HG03571 (cell line): Measurements from ENCODE around the gene MTMR4.
"Not testable (repeated sequence)": the region's sequence is repeated elsewhere in the genome, so short reads cannot be mapped to it uniquely, and the experiment has no call there.

ENCODE experiments used
- ATAC-seq: cut with Tn5 transposase; IDR thresholded peaks from one replicate; pipeline ENCODE4 v1.9.1; 2021; ENCODE audit not compliant: unreplicated experiment

Gene MTMR4

DNA sequence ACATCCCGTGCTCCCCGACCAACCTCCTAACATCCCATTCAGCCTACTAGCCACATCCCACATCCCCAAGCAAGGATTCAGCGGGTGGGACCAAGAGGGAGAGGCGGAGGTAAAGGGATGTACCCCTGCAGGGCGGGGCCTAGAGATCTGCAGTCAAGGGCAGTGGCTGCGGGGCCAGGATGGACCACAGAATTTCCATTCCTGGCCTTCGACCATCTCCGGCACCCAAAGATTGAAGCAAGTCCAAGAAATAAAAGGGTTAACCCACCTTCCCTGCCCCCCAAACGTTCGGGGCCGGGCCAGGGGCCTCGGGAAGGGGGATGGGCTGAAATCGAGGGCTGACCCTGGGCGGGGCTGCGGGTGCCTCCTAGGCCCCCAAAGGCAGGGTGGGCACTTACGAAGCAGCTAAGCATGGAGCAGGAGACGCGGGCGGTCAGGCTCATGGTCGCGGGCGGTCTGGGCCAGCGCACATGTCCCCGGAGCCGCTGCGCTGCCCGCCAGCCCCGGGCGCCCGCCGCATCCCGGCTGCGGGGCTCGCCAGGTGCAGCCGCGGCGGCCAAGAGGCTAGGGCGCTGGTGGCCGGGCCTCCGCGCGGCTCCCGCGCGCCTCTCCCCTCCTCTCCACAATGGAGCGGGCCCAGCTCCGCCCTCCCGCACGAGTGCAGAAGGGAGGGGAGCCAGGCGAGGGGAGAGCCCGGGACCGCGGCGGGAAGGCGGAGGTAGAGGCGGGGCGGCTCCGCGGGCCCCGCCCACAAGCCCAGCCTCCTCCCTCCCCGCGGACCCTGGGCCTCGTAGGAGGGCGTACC is at the start of gene MTMR4:
Gene MTMR4, minus strand, starts transcription at position 674 of the 805 bp plus-strand sequence. Its CDS starts 231 bp downstream, at position 443.
- ATAC-seq, result no peak

DNA sequence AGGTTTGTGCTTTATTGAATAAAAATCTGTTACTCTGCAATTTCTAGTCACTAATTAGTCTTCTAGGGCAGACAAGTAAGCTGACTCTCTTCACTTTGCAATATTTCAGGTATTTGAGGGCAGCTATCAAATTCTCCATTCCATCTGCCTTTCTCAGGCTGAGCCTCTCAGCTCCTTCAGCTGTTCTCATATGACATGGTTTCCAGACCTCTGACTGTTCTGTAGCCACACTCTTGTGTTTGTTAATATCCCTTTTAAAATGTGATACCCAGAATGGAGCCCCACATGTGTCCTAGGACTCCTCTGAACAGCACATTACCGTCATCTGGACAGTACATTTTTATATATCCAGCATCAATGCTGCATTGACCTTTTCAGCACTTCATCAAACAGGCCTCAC is 46.1 kb upstream of the MTMR4 start:
- no peak for ATAC-seq

DNA sequence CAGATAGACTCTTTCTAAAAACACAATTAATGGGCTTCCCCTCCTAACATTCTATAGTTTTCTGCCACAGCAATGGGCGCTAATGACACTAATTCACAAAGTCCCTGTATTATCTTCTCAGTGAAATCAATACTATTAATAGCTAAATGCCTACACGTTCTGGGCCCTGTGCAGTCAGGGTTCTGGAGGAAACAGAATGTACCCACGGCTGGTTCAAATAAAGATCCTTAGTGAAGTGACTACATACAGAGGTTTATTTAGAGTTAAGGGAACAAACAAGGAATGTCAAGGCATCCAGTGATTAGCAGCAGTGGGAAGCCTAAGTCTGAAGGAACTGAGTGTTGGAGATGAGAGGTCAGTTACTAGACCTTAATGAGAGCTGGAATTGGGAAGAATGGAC is 43.5 kb upstream of the MTMR4 start:
- ATAC-seq, result no peak

DNA sequence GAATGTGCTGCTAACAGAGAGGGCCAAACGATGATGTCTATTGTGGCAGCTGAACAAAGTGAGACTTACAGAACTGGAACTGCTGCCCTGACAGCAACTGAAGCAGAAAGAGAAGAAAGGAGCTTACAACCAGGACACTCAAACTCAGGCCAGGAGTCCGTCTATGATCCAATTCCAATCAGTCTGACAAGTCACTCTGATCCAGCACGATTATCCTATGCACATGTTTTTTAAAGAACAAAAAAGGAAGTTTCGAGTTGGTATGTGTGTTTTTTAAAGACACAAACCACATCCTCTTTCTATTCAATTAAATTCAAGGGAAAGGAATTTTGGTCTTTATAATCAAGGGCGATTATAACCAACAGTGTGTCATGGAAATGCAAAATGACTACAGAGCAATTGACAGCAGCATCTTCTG is 42.4 kb upstream of the MTMR4 start:
- no peak for ATAC-seq

DNA sequence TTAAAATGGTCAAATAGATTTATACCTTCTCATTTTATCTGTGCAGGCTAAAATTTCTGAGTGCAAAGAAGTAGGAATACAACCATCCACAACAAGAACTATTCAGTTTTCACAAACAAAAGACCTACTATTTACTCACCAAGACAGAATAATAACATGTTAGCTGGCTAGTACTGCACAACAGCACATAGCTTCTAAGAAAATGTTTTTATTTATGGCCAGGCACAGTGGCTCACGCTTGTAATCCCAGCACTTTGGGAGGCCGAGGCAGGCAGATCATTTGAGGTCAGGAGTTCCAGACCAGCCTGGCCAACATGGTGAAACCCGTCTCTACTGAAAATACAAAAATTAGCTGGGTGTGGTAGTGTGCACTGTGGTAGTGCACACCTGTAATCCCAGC is 40.7 kb upstream of the MTMR4 start:
- ATAC-seq, result not testable (repeated sequence)

DNA sequence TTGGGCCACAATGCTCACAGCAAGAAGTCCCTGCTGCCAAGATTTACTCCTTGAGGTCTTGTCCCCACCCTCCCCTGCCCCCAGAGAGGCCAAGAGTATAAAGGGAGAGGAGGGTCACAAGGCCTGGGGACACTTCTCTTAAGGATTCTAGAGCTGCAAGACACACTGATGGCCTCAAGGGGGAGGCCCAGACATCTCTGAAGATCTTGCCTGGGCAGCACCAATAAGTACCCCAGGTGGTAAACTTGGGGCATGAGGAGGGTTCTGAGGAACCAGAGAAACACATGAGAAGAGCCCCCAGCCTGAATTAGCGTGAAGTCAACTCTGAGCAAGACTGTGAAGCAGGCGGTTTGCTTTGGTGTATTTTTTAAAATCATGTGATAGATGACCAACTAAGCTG is 26.8 kb upstream of the MTMR4 start:
- ATAC-seq, result no peak

DNA sequence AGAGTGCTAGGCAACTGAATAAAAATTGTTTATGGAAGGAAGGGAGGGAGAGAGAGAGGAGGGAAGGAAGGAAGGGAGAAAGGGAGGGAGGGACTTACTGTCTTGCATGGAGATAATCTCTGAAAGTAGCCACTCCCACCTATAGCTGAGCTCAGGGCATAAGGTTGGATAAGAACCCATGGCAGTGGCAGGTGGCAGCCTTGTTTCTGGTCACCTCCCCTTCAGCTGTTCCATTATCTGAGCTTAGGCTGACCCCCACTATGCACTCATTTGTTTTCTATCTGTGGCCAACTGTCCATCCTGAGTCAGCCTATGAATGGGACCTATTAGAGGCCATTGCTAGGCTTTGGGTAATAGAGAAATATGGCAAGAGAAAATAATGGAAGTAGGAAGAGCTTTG is 25.3 kb upstream of the MTMR4 start:
- ATAC-seq, result no peak

DNA sequence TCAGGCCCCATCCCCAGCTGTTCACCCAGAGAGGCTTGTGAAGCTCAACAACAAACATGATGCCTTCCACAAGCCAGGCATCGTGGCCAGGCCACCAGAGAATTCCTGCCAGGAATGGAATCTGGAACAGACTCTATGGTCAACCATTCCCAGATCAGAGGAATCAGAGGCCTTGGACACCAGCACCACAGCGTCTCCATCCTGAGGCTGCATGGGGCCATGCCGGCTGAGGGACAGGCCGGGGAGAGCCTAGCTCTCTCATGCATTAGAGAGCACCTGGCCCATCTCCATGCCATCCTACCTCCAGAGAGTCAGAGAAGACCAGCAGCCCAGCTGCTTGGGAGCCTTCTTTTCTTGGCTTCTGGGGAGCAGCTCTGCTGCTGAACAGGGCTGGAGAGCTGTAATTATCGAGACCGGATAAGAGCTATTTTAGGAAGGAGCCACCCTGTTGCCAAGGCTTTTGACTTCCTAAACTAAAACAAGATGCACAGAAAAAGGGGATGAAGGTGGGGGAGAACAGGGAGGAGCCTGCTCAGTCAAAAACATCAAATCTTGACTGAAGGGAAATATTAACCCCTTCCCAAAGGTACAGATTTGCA is 24.5 kb upstream of the MTMR4 start:
- no peak for ATAC-seq

DNA sequence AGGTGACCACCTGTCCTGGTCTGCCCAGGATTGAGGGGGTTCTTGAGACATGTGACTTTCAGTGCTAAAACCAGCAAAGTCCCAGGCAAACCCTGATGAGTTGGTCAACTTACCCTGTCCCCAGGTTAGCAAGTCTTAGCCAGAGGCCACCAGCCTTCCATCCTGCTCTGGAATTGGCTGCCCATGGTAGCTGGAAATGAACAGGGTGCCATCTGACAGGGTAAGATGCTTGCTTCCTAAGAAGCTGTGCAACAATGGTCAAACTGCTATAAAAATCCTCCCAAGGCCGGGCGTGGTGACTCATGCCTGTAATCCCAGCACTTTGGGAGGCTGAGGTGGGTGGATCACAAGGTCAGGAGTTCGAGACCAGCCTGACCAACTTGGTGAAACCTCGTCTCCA is 22.8 kb upstream of the MTMR4 start:
- ATAC-seq, result no peak

DNA sequence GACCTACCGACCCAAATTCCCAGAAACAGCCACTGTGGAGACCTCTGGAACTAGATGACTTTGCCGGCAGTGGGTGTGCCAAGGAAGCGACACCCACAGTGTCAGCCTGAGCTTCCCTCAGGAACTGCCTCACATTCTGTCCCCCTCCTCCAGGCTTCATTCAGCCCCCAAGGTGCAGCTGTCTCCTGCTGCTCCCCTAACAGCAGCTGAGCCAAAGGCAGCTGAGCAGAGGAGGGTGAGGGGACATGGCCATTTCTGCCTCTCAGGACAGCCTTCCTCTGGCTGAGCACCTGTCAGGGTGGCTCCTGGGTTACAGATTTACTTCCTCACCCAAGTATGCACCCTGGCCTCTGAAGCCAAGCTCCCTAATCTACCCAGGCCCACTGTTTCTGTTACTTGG is 22.1 kb upstream of the MTMR4 start:
- ATAC-seq, result no peak

DNA sequence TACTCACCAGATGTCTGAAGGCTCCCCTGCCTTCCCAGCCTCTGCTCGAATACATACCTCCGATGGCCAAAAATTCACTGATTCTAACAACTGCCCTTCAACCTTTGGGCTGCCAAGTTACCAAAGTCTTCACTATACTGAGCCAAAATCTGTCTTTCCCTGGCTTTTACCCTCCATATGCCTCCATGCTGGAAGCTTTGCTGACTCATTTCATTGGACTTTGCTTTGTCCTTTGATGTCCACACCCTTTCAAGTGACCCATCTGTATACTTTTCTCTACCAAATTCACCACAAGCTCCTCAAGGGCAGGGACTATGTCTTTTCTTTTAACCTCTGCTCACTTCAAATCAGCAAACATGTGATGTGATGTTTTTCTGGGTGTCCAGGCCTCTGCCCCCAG is 21.0 kb upstream of the MTMR4 start:
- no peak for ATAC-seq

DNA sequence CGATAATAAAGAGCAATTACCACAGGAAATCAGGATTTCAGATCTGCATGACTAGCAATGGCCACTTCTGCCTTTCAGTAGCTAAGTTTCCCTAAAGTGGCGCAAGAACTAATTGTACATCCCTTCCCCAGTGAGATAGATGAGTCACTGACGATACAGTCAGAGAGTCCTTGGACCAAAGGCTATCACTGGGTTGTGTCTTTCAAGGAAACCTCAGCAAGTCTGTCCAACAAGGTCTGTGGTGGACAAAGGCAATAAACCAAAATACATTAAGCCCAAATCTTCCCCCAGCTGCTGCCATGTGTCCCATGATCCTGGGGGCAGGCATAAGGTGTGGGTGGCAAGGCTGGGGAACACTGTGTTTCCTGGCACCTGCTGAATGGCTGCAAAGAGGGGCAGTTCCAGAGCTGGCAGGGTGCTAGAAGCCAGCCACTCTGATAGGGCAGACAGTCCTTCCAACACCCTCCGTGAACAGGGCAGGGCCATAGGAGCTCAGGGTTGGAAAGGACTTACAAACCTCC is 20.5 kb upstream of the MTMR4 start:
- no peak for ATAC-seq

DNA sequence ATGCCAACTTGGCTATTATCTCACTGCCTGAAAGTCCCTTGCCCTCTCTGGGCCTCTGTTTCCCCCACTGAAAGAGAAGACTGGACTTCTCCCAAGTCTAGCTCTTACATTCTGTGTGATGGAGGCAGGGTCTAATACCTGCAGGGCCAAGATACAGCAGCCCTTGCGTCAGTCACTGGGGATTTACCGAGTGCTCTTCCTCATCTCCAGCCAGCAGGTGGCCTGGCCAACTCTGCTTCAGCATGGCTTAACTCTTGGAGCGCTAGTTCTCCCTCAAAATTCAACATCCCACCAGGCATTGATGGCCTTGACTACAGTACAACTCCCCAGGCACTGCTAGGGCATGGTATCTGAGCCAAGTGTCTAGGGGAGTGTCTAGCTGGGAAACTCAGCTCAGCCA is 19.9 kb upstream of the MTMR4 start:
- ATAC-seq, result no peak

DNA sequence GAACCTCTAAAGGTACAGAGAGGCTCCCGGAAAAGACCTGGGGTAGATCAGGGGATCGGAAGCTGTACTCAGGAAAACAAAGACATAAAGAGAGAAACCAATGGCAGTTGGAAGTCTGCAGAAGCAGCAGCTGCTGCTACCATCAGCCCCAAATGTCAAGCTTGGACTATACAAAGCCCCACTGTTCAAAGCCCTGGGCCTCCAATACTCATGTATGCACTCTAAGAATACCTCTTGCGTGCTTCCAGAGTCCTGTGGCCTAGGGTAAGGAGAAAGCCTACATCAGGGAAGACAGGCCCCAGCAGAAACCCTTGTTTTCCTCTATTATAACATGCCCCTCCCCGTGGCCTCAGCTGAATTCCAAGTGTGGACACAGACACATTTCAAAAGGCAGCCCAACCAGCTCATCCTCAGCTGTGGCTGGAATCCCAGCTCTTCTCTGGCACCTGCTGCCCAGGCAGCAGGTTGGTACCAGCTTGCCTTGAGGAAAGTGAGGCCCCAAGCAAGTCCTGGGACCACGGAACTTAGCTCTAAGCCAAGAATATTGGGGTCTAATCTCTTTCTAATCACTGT is 19.3 kb upstream of the MTMR4 start:
- no peak for ATAC-seq

DNA sequence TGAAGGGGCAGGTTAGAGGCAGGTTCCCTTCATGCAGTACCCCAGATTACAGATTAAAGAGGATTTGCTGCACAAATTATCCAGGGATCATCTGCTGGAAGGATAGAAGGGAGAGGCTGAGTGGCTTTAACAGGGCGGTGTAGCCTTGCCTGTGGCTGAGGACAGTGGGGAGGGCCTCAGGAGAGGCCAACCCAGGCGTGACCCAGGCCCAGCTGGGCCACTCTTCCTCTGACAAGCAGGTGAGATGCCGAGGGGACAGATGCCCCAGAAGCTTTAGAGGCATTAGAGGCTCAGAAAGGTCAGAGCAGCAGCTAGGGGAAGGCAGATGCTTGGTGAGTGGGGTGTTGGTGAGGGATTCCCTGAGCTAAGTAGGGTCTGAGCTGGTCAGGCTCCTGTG is 18.1 kb upstream of the MTMR4 start:
- ATAC-seq, result no peak

DNA sequence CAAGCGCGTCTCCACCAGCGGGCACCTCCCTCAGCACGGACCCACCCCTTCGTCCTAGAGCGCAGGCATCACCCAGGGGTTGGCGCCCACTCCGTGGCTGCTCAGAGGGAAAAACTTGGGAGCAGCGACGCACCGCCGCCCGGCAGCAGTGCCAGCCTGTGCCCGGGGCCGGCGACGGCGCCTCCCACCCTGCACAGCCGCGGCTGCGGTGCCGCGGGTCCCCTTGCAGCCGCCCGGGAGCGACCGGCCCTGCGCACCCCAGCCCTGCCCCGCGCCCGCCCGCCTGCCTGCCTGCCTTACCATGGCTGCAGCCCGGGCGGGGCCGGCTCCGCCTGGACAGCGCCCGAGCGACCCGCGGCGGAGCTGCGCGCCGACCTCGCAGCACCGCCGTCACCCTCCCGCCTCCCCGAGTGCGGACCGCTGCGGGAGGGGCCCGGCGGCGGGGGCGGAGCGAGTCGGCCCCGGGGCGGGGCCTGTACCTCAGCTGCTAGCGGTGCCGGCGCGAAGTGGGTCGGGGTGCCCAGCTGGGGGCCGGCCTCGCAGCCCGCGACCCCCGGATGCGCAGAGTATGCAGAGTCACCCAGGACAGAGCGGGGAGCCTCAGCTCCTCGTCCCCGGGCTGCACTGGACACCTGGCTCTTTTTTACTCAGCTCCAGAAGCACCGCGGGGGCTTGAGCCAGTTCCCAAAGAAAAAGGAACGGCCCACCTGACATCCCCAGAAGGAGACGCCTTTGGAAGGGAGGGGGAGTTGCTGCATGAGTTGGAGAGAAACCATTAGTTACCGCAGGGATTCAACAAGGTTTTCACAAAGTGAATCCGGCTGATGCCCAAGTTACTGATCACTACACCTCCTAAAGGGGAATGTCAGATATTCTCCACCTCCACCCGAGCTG is 17.5 kb upstream of the MTMR4 start:
- no peak for ATAC-seq

DNA sequence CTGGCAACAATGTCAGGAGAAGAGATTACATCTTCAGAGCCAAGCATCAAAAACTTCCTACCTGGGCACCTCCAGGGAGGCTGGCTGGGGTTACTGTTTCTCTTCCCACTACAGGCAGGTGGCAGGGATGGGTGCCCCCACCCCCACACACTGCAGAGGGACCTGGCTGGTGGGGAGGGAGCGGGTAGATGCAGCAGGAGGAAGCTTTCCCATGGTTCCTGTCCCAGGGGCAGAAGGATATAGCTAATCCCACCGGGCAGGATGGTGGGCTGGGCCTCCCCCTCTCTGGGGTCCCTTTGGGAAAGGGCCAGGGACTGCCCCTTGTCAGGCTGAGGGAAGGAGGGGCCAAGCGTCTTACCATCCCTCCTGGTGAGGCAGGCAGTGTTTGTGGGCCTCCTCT is 16.7 kb upstream of the MTMR4 start:
- no peak for ATAC-seq

DNA sequence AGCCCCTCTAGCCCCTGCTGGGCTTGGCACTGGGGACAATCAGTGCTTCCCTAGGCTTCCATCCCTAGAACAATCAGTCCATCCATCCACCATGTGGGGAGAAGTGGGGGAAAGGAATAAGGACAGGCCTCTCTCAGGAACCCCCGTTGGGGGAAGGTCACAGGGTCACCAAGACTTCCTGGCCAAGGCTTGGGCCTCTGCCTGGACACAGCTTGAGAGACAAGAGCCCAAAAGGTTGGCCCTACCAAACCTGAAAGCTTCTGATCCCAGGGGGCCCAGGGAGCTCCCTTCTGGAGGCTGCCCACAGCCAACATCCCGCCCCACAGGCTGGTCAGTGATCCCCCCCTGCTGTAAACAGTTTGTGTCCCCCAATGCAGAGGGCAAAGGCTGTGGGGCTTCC is 16.2 kb upstream of the MTMR4 start:
- ATAC-seq, result no peak

DNA sequence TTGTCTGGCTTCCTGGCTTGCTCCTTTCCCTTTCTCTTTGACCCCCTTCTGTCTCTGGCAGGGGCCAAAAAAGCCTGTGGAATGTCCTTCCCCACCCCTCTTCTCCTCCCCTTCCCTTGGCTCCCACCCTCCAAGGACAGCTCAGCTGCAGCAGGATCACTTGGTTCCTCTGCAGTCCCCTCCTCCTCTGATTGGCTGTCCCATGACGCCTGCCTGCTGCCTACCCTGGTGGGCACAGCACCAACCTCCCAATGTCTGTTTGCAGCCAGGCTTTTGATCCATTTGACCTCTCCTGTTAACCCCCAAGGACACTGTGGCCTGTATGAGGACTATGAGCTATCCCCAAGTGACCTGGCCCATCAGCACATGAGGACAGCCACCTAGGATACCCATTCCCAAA is 14.8 kb upstream of the MTMR4 start:
- ATAC-seq, result no peak

DNA sequence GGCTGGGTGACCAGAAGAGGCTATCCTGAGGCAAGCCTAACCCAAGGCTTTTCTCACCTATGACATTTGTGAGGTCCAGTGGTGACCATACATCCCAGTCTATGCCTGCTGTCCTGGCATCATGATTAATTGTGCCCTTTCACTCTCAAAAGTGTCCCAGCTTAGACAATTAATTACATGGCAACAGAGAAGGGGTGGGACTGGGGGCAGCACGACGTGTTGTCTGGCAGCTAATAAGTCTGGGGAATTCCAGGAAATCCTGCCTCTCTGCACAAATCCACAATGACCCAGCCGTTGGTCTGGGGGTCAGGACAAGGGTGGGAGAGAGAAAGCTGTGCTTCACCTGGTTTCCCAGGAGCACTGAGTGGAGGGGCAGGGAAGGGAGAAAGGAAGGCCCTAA is 14.0 kb upstream of the MTMR4 start:
- no peak for ATAC-seq

DNA sequence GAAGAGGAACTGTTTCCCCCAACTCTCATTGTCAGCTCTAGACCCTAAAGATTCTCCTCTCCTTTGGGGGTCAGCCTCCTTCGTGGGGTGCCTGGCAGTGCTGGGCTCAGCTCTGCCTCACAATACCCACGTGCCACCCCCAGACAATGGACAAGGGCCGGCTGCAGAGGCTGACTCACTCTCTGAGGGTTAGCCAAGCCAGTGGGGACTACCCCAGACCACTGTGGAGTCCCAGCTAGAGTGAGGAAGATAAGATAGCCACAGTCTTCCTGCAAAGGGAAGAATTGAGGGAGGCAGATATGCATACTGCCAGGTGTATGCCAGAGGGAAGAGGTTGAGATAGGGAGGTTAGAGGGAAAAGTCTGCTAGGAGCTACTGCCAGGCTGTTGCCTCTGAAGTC is 13.5 kb upstream of the MTMR4 start:
- ATAC-seq, result no peak
